KMS-11 (cell line): ENCODE data around the gene CXorf49.

Source experiments
- H2AFZ ChIP-seq: fragments of 200-600 bp; sonication (generic); 2 replicates; pipeline ENCODE4 v1.6.1; 2016; ENCODE audit warnings: antibody characterized with exemption, mixed run types, low read depth
- H3K27ac ChIP-seq: fragments of 200-600 bp; sonication (generic); 2 replicates; pipeline ENCODE4 v1.6.1; 2016; ENCODE audit warnings: mild to moderate bottlenecking, mixed run types
- H3K27me3 ChIP-seq: fragments of 200-600 bp; sonication (generic); 2 replicates; pipeline ENCODE4 v1.6.1; 2017; ENCODE audit warnings: mild to moderate bottlenecking, low read depth, mixed run types, moderate library complexity; ENCODE audit not compliant: insufficient read depth
- H3K36me3 ChIP-seq: fragments of 200-600 bp; sonication (generic); 2 replicates; pipeline ENCODE4 v1.6.1; 2017; ENCODE audit warnings: mild to moderate bottlenecking, mixed run types; ENCODE audit not compliant: insufficient read depth
- H3K4me1 ChIP-seq: fragments of 200-600 bp; sonication (generic); 2 replicates; pipeline ENCODE4 v1.6.1; 2016; ENCODE audit warnings: mild to moderate bottlenecking, low read depth, mixed run types; ENCODE audit not compliant: poor library complexity, severe bottlenecking
- H3K4me2 ChIP-seq: fragments of 200-600 bp; sonication (generic); 2 replicates; pipeline ENCODE4 v1.7.0; 2016; ENCODE audit warnings: mild to moderate bottlenecking, mixed run types
- H3K4me3 ChIP-seq: fragments of 200-600 bp; sonication (generic); IDR thresholded peaks from 2 replicates; pipeline ENCODE4 v1.6.1; 2017; ENCODE audit warnings: low read depth, low read length, mixed read lengths; ENCODE audit not compliant: insufficient read depth
- H3K79me2 ChIP-seq: fragments of 200-600 bp; sonication (generic); 2 replicates; pipeline ENCODE4 v1.6.1; 2016; ENCODE audit warnings: low read depth, mixed run types; ENCODE audit not compliant: insufficient read depth
- H3K9ac ChIP-seq: fragments of 200-600 bp; sonication (generic); 2 replicates; pipeline ENCODE4 v1.6.1; 2016; ENCODE audit warnings: mild to moderate bottlenecking, mixed run types
- H4K20me1 ChIP-seq: fragments of 200-600 bp; sonication (generic); 2 replicates; pipeline ENCODE4 v1.6.1; 2016; ENCODE audit warnings: mild to moderate bottlenecking, mixed run types; ENCODE audit not compliant: insufficient read depth
- CTCF ChIP-seq: fragments of 200-600 bp; sonication (generic); conservative IDR thresholded peaks from 2 replicates; pipeline ENCODE4 v1.6.1; 2017; ENCODE audit warnings: low read depth, mild to moderate bottlenecking, antibody characterized with exemption, low read length, moderate library complexity, mixed read lengths

The CXorf49 gene

DNA sequence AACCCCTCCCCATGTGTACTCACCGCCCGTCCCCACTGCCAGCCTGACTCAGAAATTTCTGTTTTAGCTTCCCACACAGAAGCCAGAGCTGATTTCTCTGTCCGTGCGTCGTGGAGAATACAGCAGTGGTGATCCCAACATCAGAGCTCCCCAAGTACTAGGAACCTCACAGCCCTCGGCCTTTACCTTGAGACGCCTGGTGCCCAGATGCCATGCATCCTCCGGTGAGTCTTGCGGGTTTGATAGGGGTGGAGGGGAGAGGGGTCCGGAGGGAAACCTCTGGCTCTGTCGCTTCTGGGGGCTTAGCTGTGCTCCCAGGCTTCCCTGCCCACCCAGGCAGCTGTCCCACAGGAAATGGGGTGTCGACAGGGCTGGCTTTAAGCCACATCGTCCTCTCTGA, 48.6 kb downstream of the CXorf49 start:
- H3K79me2 ChIP-seq = no peaks in the 10 kb centered on the region
- no peak overlapping the region for H2AFZ ChIP-seq
- peaks cover 9% of the 10 kb centered on the region for H3K4me1 ChIP-seq
- H3K4me2 ChIP-seq = no peak overlapping the region
- H3K27me3 ChIP-seq = peaks cover 27% of the 10 kb centered on the region
- no peak for TF ChIP-seq CTCF
- H3K4me3 ChIP-seq = no peak overlapping the region
- no peaks in the 10 kb centered on the region for H3K36me3 ChIP-seq
- no peaks in the 10 kb centered on the region for H4K20me1 ChIP-seq
- no peak overlapping the region for H3K27ac ChIP-seq
- no peak overlapping the region for H3K9ac ChIP-seq

GRCh38 chrX:71668248-71668595, 49.9 kb downstream of the CXorf49 start:
- no peak overlapping the region for H3K4me3 ChIP-seq
- no peaks in the 10 kb centered on the region for H3K79me2 ChIP-seq
- TF ChIP-seq CTCF = no peak
- no peak overlapping the region for H3K9ac ChIP-seq
- peaks cover 23% of the 10 kb centered on the region for H3K27me3 ChIP-seq
- no peaks in the 10 kb centered on the region for H3K36me3 ChIP-seq
- H4K20me1 ChIP-seq = no peaks in the 10 kb centered on the region
- H3K4me2 ChIP-seq = no peak overlapping the region
- no peak overlapping the region for H3K27ac ChIP-seq
- peaks cover 17% of the 10 kb centered on the region for H3K4me1 ChIP-seq
- H2AFZ ChIP-seq = no peak overlapping the region

- Histone ChIP-seq H3K27me3 (peaks cover 23% of the 10 kb centered on the region), H3K9ac (no peak within 1 kb of the TSS), H3K4me2 (no peak within 1 kb of the TSS), H3K27ac (no peak within 1 kb of the TSS), H3K36me3 (no peaks in the 10 kb centered on the region), H2AFZ (no peak within 1 kb of the TSS), H3K4me3 (no peak within 1 kb of the TSS), H4K20me1 (no peaks in the 10 kb centered on the region), H3K79me2 (no peaks in the 10 kb centered on the region), H3K4me1 (peaks cover 21% of the 10 kb centered on the region)
- TF ChIP-seq CTCF = no peak
These were observed 50.5 kb downstream of the CXorf49 start, which contains the start of gene LOC101059915 for GRCh38 chrX:71667328-71668247. Gene LOC101059915 (plus strand): TSS chrX:71667546.

- Histone ChIP-seq H3K4me1 (peaks cover 23% of the 10 kb centered on the region), H2AFZ (no peak overlapping the region), H3K4me2 (no peak overlapping the region)
These were observed 51.6 kb downstream of the CXorf49 start for GRCh38 chrX:71666240-71667223.

More at GRCh38 chrX:71666240-71667223, 51.6 kb downstream of the CXorf49 start:
- Histone ChIP-seq H3K4me3 (no peak overlapping the region), H3K79me2 (no peaks in the 10 kb centered on the region), H3K27ac (no peak overlapping the region), H4K20me1 (no peaks in the 10 kb centered on the region), H3K27me3 (peaks cover 17% of the 10 kb centered on the region), H3K36me3 (no peaks in the 10 kb centered on the region), H3K9ac (no peak overlapping the region)
- TF ChIP-seq CTCF = no peak
